ENCODE measurements around the gene GALT.
A peak's percentile ranks its signal among the peaks of the same experiment; 100 is the strongest.

Gene GALT

DNA sequence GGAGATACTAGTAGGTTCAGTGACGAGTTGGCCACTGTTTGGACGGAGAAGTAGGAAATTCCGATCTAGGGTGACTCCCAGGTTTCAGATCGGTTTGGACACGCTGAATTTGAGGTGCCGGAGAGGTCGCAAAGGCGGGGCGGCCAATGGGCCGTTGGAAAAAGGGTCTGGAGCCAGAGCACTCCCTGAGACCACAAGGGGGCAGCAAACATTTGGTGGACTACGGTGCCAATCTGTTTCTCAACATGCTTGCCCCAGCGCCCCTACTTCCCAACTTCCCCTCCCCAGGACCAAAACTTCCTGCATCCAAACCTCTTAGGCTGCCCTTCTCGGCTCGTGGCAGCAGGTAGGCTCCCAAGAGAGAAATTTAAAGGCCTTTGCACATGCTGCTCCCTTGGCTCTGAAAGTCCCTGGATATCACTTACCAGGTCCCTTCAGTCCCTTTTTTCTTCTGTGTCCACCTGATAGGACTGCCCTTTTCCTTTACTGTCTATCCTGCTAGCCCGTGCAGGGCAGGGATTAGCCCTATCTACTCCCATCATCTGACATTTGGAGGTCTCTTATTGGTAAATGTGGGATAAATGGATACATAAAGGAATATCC lies 33.6 kb upstream of the GALT start:
- Histone ChIP-seq H4K91ac (ENCODE audit: low read length) (no peak overlapping the region), H3K4me2 (ENCODE audit: low read length, poor library complexity, severe bottlenecking) (peak overlapping the region; percentile 97), H3K27me3 (ENCODE audit: control insufficient read depth in 1 of 2, insufficient read depth in 1 of 2, low read length in 2 of 2) (no peaks in the 10 kb centered on the region), H4K8ac (ENCODE audit: low read length) (peak overlapping the region; percentile 81), H3K27ac (ENCODE audit: low read length, poor library complexity, severe bottlenecking) (no peak overlapping the region), H3K4me1 (ENCODE audit: control insufficient read depth, insufficient read depth, low read depth, low read length) (peaks cover 13% of the 10 kb centered on the region), H2BK12ac (ENCODE audit: low read length in 2 of 2) (no peak overlapping the region), H3K9ac (ENCODE audit: low read length) (peak overlapping the region; percentile 97), H3K18ac (ENCODE audit: low read depth in 1 of 2, low read length in 2 of 2) (peak overlapping the region in 1 of 2 experiments; percentile 34), H2BK15ac (ENCODE audit: low read depth, poor library complexity, severe bottlenecking) (peak overlapping the region; percentile 90), H2BK5ac (ENCODE audit: low read depth, low read length, poor library complexity, severe bottlenecking) (no peak overlapping the region), H2BK120ac (ENCODE audit: low read depth, low read length) (no peak overlapping the region), H3K23ac (ENCODE audit: low read length in 2 of 2) (no peak overlapping the region), H3K4ac (ENCODE audit: low read depth in 1 of 2, low read length in 2 of 2) (no peak overlapping the region), H3K9me3 (ENCODE audit: control insufficient read depth, low read length) (no peaks in the 10 kb centered on the region), H2AFZ (ENCODE audit: low read depth, low read length) (no peak overlapping the region), H3K14ac (ENCODE audit: low read length in 2 of 2) (no peak overlapping the region), H3K36me3 (ENCODE audit: control insufficient read depth in 1 of 2, insufficient read depth in 2 of 2, low read depth in 1 of 2, low read length in 2 of 2) (peaks cover 44 to 47% of the 10 kb centered on the region in 2 experiments), H3K79me1 (replicated peaks; ENCODE audit: low read length, poor library complexity, severe bottlenecking) (peaks cover 11% of the 10 kb centered on the region), H3K4me3 (ENCODE audit: insufficient read depth in 1 of 2, low read depth in 1 of 2, low read length in 2 of 2) (peak overlapping the region in 1 of 2 experiments; percentile 99), H2AK5ac (ENCODE audit: low read length, severe bottlenecking) (no peak overlapping the region)
- DNase-seq: peak; percentile 82
- WGBS: under 1% methylated on average over 11 of the region's 15 CpGs

DNA sequence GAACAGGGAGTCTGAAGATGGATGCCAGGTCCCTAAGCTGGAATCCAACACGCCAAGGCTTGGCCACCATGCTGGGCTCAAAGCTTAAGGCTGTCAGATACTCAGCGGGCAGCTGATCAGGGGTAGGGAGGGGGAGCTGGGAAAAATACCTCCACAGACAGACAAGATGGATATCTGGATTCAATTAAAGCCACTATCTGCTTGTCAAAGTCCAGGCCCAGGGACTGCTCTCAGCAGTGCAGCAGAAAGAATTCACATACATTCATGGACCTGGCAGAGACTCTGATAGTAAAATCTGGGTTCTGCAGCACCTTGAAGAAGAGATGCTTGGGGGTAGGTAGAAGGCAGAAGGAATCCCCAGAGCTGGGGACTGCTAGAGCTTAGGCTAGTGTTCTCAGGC lies 31.3 kb upstream of the GALT start:
- no peak overlapping the region for H2AK5ac ChIP-seq (ENCODE audit: low read length, severe bottlenecking)
- H3K9me3 ChIP-seq (ENCODE audit: control insufficient read depth, low read length): no peaks in the 10 kb centered on the region
- no peak overlapping the region for H2AFZ ChIP-seq (ENCODE audit: low read depth, low read length)
- 100% methylated on average over 1 of the region's 2 CpGs for WGBS
- H2BK5ac ChIP-seq (ENCODE audit: low read depth, low read length, poor library complexity, severe bottlenecking): no peak overlapping the region
- H3K4me2 ChIP-seq (ENCODE audit: low read length, poor library complexity, severe bottlenecking): no peak overlapping the region
- DNase-seq: no peak
- H3K23ac ChIP-seq (ENCODE audit: low read length in 2 of 2): no peak overlapping the region
- H2BK15ac ChIP-seq (ENCODE audit: low read depth, poor library complexity, severe bottlenecking): no peak overlapping the region
- H3K4me1 ChIP-seq (ENCODE audit: control insufficient read depth, insufficient read depth, low read depth, low read length): peaks cover 13% of the 10 kb centered on the region
- no peak overlapping the region for H4K8ac ChIP-seq (ENCODE audit: low read length)
- no peak overlapping the region for H4K91ac ChIP-seq (ENCODE audit: low read length)
- no peak overlapping the region for H3K4ac ChIP-seq (ENCODE audit: low read depth in 1 of 2, low read length in 2 of 2)
- H3K27me3 ChIP-seq (ENCODE audit: control insufficient read depth in 1 of 2, insufficient read depth in 1 of 2, low read length in 2 of 2): no peaks in the 10 kb centered on the region
- peaks cover 26% of the 10 kb centered on the region for H3K79me1 ChIP-seq (replicated peaks; ENCODE audit: low read length, poor library complexity, severe bottlenecking)
- H3K4me3 ChIP-seq (ENCODE audit: insufficient read depth in 1 of 2, low read depth in 1 of 2, low read length in 2 of 2): no peak overlapping the region
- H3K36me3 ChIP-seq (ENCODE audit: control insufficient read depth in 1 of 2, insufficient read depth in 2 of 2, low read depth in 1 of 2, low read length in 2 of 2): peaks cover 49 to 52% of the 10 kb centered on the region in 2 experiments
- H2BK12ac ChIP-seq (ENCODE audit: low read length in 2 of 2): no peak overlapping the region
- no peak overlapping the region for H2BK120ac ChIP-seq (ENCODE audit: low read depth, low read length)
- H3K14ac ChIP-seq (ENCODE audit: low read length in 2 of 2): no peak overlapping the region
- no peak overlapping the region for H3K9ac ChIP-seq (ENCODE audit: low read length)
- no peak overlapping the region for H3K27ac ChIP-seq (ENCODE audit: low read length, poor library complexity, severe bottlenecking)
- no peak overlapping the region for H3K18ac ChIP-seq (ENCODE audit: low read depth in 1 of 2, low read length in 2 of 2)

DNA sequence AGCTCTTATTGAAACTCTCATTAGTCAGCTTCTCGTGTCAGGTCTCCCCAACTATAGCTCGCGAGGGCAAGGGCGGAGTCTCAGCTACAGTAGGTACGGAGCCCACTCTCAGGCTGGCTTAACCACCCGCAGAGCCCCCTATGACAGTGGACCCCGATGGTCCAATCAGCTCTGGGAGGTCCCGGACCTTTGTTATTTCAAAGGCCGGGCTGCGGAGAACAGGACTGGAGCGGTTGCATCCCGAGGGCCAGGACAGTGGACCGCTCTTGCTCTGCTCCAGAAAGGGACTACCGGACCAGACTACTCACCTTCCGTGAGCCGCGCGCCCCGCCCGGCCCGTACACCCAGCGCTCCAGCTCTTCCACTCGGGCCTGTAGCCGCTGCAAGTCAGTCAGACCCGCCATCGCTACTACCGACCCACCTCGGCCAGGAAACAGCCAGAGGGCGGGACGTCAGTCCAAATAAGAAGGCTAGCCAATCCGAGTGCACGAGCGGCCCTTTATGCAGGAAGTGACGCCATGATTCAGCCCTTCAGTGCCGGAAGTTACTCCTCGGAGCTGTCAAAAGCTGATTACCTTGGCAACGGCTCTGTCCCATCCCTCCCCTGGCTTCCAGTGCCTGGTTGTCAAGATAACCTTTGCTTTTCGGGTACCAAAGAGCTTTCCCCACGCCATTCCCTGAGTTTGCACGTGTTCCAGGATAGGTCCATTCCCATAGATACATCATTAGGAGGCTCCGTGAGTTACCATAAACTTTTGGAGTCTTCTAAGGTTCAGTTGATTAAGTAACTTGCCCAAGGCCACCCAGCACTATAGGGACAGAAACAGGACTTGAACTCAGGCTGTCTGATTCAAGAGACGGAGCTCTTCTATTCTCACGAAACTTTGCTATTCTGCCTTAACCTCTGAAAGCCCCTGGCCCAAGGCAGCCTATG lies 26.1 kb upstream of the GALT start, which contains the start of gene DCTN3:
TSS of gene DCTN3 (minus strand) at position 435 of the 934 bp plus-strand sequence. CDS start at position 404, 31 bp downstream.
- Histone ChIP-seq H3K4me2 (ENCODE audit: low read length, poor library complexity, severe bottlenecking) (peak within 1 kb of the TSS; percentile 80), H2BK12ac (ENCODE audit: low read length in 2 of 2) (no peak within 1 kb of the TSS), H2BK120ac (ENCODE audit: low read depth, low read length) (no peak within 1 kb of the TSS), H3K4me3 (ENCODE audit: insufficient read depth in 1 of 2, low read depth in 1 of 2, low read length in 2 of 2) (peak within 1 kb of the TSS; percentile 92 to 95), H3K4ac (ENCODE audit: low read depth in 1 of 2, low read length in 2 of 2) (peak within 1 kb of the TSS in 1 of 2 experiments; percentile 63), H3K9ac (ENCODE audit: low read length) (peak within 1 kb of the TSS; percentile 94), H3K79me1 (replicated peaks; ENCODE audit: low read length, poor library complexity, severe bottlenecking) (peaks cover 19% of the 10 kb centered on the region), H4K8ac (ENCODE audit: low read length) (peak within 1 kb of the TSS; percentile 71), H4K91ac (ENCODE audit: low read length) (peak within 1 kb of the TSS; percentile 41), H3K18ac (ENCODE audit: low read depth in 1 of 2, low read length in 2 of 2) (peak within 1 kb of the TSS in 1 of 2 experiments; percentile 52), H3K27me3 (ENCODE audit: control insufficient read depth in 1 of 2, insufficient read depth in 1 of 2, low read length in 2 of 2) (peaks cover 22 to 32% of the 10 kb centered on the region in 2 experiments), H3K36me3 (ENCODE audit: control insufficient read depth in 1 of 2, insufficient read depth in 2 of 2, low read depth in 1 of 2, low read length in 2 of 2) (peaks cover 25 to 32% of the 10 kb centered on the region in 2 experiments), H3K4me1 (ENCODE audit: control insufficient read depth, insufficient read depth, low read depth, low read length) (peaks cover 3% of the 10 kb centered on the region), H2BK5ac (ENCODE audit: low read depth, low read length, poor library complexity, severe bottlenecking) (no peak within 1 kb of the TSS), H3K27ac (ENCODE audit: low read length, poor library complexity, severe bottlenecking) (no peak within 1 kb of the TSS), H2AFZ (ENCODE audit: low read depth, low read length) (peak within 1 kb of the TSS; percentile 54), H2BK15ac (ENCODE audit: low read depth, poor library complexity, severe bottlenecking) (peak within 1 kb of the TSS; percentile 62), H3K14ac (ENCODE audit: low read length in 2 of 2) (peak within 1 kb of the TSS in 1 of 2 experiments; percentile 76), H3K9me3 (ENCODE audit: control insufficient read depth, low read length) (no peaks in the 10 kb centered on the region), H2AK5ac (ENCODE audit: low read length, severe bottlenecking) (no peak within 1 kb of the TSS), H3K23ac (ENCODE audit: low read length in 2 of 2) (peak within 1 kb of the TSS in 1 of 2 experiments; percentile 16)
- WGBS: 8% methylated on average over 43 of the region's 43 CpGs
- DNase-seq: peak; percentile 96

Measured in mesenchymal stem cell (in vitro differentiated cells and primary cell).